Stimulated activated CD8-positive, alpha-beta memory T cell treated with anti-CD3 and anti-CD28 coated beads, Interleukin-15, amount 100 ng/mL, for 48 hours (primary cell): ENCODE measurements around the gene PPP2R5C.
A peak's percentile ranks its signal among the peaks of the same experiment; 100 is the strongest.

ENCODE experiments used
- DNase-seq, 2 donors: peaks; one replicate each; pipeline ENCODE4 v3.0.0-alpha.2; 2020; ENCODE audit warnings: low read depth in 2 of 2

The PPP2R5C gene

DNA sequence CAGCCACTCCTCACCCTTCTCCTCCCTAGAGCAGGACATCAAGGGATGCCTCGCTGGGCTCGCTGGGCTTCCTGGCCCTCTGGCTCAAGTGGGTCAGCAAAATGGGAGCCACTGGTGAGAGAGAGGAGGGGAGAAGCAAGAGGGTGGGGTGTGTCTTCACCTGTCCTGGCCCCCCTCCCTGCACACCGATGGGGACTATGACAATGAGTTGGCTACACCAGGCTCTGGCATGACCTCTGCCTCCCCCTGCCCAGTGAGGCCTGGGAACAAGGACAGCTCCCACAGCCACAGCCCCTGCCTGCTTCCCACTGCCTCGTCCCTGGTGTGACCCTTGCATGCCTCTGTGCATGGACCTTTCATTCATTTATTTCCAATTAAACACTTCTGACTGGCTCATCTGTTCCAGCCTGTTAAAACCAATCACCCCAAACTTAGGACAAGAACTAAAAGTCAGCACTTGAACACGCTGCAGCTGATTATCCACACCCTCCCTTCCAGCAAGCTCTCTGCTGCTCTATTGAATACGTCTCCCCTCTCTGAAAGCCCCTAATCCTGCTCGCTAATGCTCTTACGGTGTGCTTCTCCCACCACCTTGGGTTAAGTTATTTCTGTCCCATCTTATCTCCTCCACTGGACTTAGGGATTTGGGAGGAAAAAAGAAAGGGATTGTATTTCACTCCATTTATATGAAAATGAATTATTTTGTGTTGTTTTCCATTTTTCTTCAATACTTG lies 5.8 kb upstream of the PPP2R5C start:
- no peak for DNase-seq

DNA sequence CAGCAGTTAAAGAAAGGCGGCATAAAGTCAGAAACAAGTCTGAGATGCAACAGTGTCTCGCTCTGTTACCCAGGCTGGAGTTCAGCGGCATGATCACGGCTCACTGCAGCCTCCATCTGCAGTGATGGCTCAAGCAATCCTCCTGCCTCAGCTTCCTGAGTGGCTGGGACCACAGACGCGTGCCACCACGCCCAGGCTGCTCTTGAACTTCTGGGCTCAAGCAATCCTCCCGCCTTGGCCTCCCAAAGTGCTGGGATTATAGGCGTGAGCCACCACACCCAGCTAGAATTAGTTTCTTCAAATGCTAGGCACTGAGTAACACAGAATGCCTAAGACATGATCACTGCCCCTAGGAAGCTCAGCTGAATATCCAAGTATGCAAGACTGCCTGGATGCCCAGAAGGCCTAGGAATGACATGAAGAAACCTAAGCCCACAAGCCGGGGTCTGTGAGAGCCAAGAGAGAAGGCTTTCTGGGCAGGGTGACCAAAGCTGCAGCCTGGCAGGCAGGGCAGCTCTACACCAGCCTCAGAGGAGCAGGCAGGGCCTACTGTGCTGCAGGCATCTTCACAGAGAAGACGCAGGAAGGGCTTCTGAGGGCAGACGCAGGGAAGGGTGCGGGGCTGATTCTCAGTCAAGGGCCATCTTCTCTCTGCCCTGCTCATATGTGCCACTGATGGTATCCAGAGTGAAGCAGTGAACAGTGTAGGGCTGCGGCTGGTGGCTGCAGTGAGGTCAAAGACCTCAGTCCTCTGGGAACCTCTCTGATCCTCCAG lies 4.3 kb upstream of the PPP2R5C start:
- DNase-seq = no peak

DNA sequence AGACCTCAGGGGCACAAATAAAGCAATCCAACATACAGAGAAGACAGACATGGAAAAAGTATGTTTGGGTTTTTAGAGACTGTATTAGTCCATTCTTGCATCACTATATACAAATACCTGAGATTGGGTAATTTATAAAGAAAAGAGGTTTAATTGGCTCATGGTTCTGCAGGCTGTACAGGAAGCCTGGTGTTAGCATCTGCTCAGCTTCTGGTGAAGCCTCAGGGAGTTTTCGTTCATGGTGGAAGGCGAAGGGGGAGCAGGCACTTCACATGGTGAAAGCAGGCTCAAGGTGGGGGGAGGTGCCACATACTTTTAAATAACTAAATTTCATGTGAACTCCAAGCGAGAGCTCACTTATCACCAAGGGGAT lies 3.7 kb upstream of the PPP2R5C start:
- no peak for DNase-seq

DNA sequence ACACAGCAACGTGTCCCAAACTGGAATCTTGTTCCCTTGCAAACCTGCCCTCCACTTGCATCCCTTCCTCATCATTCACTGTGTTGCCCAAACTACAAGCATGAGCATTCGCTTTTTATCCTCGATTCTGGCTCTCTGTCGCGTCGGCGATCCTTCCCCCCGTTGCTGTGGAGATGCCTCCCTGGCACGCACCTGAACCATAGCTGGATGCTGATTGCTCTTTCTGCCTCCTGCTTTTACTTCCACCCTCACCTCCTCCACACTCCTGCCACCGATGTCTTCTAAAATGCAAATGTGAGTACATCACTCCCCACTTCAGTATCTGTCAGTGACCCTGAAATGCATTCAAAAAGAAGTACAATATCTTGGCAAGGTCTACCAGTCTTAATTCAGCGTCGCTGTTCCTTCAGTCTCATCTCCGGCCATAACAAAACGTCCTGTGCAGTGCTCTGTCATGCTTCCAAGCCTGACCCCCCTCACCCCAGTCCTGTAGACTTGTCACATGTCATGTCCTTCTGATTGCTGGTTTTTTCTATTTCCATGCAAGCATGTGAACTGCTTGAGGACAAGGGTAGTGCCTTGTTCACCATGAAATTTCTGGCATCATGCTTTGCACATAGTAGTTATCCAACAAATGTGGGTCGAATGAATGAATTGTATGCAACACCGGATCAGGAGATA lies 2.5 kb upstream of the PPP2R5C start:
- DNase-seq = no peak

DNA sequence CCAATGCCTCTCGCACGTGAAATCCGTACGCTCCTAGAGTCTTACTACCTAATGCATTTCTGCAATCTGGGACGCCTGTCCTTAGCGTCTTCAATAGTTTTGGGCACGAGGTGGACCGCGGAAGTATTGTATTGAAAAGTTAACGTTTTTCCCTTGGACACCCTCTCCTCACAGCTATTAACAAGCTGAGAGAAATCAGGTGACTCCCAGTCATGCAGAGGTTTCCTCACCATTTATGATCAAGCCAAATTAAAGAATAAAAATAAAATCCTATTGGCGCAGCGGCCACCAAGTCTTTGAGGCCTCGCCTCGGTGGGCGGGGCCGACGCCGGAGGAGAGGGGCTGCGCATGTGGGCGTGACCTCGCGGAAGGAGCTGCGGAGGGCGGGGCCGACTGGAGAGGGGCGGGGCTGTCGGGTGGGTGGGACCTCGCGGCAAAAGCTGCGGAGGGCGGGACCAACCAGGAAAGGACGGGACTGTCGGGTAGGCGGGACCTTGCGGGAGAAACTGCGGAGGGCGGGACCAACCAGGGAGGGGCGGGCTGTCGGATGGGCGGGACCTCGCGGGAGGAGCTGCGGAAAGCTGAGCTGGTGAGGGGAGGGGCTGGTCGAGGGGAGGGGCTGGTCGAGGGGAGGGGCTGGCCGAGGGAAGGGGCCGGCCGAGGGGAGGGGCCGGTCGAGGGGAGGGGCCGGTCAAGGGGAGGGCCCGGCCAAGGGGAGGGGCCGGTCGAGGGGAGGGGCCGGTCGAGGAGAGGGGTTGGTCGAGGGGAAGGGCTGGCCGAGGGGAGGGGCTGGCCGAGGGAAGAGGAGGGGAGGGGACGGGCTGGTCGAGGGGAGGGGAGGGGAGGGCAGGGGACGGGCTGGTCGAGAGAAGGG lies 1.1 kb upstream of the PPP2R5C start:
- DNase-seq = peak; percentile 93 to 96

DNA sequence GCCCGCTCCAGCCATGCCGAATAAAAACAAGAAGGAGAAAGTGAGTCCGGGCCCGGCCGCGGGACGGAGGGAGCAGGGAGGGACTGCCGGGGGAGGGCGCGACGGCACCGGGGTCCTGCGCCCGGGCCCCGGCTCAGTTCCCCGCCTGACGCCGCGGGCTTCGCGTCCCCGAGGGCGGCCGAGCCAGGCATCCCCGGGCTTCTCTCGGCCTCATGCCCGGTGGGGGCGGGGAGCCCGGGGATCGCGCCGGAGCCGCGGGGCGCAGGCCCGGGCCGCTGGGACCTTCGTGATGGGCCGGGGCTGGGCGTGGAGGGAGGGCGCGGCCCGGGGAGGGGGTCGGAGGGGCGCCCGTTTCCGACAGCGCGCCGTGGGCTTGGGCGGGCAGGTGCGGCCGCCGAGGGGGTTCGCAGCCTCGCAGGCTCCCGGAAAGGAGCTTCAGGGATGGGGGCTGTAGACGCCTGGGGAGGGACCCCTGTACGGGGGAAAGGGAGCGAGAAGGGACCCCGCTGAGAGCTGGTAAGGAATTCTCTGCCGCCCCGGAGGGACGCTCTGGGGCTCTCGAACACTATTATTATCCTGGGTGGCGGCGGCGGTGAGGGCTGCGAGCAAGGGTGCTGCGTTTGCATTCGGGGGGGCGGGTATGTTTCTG lies 496 bp downstream of the PPP2R5C start:
- DNase-seq = peak in 1 of 2 donors; percentile 12

DNA sequence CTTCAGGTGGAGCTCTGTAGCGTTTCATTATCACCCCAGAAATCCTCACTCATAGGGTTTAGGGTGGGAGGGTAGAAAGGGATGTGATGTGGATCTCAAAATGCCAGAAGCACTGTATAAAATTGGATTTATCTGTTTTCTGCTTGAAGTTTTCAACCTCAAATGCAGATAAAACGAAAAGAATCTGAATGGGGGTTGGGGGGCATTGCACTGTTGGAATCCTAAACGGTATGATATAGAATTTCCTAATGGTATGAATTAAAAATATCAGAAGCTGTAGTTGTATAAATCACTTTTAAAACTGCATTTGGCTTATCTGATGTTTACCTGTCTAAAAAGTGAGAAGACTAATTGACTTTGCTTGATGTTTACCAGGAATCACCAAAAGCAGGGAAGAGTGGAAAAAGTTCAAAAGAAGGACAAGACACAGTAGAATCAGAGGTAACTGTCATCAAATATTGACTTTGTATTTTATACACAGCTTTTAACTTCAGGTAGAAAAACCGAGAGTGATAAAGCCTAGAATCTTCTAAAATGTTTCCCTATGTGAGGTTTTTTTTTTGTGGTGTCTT lies 1.1 kb downstream of the PPP2R5C start:
- no peak for DNase-seq

DNA sequence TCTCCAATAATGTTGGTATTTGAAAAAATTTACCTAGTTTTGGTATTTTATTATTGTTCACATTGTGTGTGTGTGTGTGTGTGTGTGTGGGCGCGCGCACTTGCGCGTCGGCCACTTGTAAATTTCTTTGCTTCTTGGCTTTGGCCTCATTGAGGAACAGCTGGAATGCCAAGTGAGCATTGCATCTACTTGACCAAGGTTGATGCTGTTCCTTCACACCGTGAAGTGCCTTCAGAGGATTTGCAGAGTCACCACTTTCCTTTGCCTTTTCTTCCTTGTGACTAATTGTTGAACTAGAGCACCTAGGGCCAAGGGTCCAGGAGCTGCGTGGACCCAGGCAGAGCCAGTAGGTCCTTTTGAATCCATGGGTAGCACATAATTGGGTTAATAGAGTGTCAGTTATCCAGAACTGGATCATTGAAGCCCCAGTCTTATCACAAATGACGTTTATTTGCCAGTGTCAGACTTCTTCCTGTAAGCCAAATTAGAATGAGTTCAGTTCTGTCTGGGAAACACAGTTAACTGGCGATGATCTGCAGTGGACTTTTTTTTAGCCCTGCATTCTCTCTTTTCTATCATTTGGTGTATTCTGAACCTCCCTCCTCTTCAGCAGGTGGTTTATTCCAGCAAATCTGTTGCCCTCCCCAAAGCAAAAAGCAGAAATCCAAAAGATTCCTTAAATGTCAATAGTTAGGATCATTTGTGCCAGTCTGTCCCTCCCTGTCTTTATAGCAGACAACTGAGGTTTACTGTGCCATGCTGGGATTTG lies 2.6 kb downstream of the PPP2R5C start:
- DNase-seq = no peak

DNA sequence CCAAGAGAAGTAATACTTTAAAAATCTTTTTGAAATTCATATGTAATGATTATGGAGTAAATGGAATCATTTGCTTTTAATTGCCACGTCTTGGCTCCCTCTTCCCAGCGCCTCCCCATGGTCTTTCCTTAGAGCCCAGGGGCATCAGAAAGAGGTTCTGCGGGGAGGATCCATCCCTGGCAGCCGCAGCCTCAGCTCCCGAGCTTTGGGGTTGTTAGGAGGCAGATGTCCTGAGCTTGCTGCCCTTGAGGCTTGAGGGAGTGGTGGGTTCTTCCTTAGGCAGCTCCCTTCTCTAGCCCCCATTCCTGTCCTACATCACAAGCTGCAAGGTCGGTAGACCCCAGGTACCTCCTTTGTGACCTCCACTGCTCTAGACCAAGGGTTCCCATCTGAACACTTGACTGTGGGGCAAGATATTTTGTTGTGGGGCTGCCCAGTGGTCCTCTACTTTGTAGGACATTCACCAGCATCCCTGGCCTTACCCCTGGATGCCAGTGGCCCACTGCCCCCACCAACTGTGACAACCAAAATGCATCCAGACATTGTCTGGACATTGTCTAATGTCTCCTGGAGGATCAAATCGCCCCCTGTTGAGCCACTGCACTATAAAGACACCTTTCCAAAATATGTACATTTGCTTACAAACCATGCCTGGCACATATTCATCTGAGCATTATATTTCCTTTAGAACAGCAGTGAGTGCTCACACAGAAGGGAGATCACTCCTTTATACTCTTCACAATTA lies 6.3 kb downstream of the PPP2R5C start:
- DNase-seq = no peak

DNA sequence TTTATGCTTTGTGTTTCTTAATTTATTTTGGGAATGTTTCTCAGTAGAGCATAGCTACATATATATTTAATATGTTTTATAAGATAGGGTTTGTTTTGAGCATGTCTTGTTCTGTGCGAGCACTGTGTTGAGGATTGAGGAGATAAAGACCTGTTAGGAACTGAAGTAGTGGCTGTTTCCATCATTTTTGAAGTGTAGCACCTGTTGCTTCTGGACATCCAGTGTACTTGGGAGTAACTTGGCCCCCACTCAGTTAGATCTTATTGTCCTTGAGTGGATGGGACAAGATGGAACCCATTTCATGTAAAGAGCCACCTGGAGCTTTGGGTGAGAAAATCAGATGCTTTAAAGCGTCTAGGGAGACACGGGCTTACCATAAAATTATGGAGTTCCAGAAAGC lies 8.7 kb downstream of the PPP2R5C start:
- DNase-seq = no peak

DNA sequence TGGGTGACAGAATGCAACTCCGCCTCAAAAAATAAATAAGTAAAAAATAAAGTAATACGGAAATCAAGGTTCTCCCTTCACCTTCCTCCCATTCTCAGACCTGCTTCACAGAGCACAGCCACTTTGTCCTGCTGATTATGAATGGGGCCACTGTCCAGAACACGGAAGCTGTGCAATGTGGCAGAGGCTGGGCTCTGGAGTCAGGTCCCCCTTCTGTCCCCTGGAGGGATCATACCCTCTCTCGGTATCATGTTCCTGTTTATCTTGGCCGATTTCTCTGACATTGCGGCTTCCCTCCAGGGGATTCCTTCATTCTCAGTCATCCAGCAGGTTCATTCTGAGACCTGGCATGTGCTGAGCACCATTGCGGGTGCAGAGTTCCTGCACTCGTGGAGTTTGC lies 11.3 kb downstream of the PPP2R5C start:
- no peak for DNase-seq

DNA sequence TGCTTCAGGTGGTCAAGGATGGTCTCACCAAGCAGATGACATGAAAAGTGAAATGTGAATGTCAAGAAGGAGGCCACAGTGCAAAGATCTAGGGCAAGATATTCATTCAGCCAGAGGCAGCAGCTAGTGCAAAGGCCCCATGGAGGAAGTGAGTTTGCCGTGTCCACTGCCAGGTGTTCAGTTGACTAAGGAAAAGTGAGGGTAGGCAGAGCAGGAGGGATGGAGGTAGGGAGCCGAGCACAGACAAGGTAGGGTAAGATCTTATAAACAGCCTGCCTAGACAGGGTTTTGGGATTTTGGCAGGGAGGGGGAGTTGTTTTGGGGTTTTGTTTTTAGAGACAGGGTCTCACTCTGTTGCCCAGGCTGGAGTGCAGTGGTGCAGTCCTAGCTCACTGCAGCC lies 11.9 kb downstream of the PPP2R5C start:
- no peak for DNase-seq

DNA sequence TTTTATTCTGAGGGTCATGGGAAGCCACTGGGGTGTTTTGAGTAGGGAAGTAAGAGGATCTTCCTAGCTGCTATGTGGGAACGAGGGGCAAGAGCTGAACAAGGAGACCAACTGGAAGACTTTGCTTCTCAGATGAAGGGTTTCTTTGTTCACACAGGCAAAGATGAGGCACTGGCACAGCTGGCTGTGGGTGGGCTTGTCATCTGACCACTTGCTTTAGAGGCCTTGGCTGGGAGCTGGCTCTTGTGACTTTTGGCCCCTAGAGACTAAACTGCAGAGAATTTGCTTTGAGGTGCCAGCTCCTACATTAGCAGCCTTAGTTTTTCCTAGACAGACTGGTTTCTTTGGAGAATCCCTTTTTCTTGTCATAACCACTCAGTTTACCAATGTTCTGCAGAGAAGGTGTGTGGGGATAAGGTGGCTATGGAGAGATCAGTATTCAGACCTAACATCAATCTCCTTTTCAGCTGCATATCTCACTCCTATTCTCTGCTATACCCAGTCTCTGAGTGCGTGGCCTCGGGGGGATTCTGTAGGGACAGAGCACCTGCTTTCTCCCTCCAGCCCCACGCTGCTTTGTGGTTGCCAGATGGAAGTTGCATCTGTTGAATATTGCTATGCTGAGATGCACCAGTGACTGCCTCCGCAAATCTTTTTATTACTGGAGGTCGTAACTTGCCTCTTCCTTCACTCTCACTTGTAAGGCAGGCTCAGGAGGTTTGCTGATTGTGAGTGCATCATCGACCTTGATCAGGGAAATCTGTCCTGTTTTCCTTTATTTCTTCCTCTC lies 12.7 kb downstream of the PPP2R5C start:
- DNase-seq = no peak

DNA sequence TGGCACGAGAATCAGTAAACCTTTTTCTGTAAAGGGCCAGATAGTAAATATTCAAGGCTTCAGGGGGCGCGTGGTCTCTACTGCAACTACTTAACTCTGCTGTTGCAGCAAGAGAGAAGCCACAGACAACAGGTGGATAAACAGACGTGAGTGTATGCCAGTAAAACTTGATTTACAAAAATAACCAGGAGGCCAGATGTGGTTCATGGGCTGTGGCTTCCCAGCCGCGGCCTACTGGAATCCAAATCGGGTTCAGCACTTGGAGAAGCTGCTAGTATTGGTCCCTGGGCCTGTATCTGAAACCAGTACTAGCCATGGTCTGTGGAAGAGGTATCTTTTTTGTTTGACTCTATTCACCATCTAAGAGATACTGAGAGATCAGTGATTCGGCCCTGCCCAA lies 13.3 kb downstream of the PPP2R5C start:
- DNase-seq = no peak

DNA sequence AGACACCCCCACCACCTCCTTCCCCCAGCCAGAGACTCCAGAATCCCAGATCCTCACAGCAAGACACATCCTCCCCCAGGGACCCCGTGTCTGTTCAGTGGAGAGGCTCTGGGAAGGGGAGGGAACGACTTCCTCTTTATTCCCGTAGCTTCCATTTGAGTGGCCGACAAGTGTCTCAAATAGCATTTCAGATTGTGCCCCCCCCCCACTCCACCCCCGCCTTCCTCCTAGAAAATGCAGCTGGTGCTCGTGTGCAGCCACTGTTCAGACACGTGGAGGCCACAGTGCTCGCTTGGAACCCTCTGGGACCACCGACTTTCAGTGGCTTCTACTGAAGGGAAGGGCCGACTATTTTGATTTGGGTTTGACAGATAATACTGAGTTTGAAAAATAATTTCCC lies 14.3 kb downstream of the PPP2R5C start:
- no peak for DNase-seq

DNA sequence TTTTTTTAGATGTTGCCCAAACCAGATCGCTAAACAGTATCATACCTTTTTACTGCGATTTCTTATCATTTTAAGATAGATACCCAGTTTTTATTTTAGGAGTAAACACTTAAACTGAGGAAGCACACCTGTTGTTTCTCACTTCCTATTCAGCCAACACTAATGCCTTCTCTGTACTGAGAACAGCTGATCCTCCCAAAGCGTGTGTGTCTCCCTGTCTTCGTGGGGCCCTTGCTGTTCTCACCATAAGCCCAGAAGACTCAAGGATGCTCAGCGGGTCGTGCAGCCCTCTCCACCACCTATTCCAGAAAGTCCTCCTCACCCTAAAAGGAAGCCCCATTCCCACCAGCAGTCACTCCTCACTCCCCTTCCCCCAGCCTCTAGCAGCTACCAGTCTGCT lies 14.8 kb downstream of the PPP2R5C start:
- DNase-seq = no peak

DNA sequence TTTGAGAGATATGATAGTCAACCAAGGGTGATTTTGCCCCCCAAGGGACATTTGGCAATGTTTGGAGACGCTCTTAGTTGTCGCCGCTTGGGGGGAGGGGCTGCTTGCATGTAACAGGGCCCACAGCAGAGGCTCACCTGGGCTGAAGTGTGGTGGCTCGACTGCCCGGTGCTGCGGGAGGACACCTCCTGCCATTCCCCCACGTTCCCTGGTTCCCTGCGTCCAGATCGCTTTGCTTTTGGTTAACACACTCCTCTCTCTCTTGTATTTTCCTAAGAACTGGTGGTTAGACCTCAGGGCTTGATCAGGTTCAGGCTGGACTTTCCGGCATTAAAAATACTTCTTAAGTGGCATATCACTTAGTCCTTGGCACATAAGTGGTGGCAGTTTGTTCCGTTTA lies 18.9 kb downstream of the PPP2R5C start:
- no peak for DNase-seq

DNA sequence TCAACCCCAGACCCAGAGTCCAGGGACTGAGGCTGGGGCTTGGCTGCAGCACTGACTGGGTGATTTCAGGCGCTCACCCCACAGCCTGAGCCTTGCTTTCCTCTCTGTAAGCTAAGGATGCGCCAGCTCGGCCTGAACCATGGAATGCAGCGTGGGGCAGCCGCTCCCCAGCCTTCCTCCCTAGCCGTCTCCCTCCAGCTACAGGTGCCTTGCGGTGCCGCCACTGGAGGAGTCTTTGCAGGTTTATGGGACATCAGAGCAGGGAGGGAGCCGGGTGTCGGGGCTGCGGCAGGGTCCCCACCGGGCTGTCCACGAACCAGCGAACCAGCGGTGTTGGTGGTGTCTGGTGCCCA lies 19.4 kb downstream of the PPP2R5C start:
- no peak for DNase-seq
